ENCODE measurements around the gene TNS3.

DNA sequence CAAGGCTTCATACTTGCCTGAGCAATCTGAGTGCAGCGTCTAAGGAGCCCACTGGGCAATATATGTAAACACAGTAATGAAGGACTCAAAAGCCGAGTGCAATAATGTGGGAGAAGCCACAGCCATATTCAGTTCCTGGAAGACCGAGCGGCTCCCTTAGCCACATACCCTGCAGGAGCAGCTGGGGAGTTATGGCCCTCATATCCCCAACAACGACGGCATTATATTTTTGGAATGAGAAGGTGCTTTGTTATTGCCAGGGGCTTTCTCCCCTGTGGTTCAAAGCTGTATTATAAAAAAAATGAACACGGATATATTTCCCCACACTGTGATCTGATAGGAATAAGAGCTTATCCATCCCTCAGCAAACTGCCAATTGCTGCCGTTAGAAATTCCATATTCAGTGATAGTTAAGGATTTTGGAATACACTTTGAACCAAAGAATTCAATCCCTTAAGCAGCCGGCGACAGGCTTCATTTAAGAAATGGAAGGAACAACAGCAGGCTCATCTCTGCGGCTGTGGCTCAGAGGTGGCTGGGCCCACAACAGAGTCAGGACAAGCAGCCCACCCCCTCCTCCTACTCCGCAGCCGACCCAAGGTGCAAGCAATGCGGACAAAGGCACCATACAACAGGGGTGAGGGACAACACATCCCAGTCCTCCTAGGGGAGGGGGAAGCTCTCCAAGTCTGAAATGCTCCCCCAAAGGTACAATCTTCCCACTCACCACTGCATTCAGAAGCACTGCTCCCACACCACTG lies 77.2 kb downstream of the TNS3 start:
- TF ChIP-seq POLR2A (IDR thresholded peaks at IDR 0.05): no peak
- TF ChIP-seq, protein P1, sequence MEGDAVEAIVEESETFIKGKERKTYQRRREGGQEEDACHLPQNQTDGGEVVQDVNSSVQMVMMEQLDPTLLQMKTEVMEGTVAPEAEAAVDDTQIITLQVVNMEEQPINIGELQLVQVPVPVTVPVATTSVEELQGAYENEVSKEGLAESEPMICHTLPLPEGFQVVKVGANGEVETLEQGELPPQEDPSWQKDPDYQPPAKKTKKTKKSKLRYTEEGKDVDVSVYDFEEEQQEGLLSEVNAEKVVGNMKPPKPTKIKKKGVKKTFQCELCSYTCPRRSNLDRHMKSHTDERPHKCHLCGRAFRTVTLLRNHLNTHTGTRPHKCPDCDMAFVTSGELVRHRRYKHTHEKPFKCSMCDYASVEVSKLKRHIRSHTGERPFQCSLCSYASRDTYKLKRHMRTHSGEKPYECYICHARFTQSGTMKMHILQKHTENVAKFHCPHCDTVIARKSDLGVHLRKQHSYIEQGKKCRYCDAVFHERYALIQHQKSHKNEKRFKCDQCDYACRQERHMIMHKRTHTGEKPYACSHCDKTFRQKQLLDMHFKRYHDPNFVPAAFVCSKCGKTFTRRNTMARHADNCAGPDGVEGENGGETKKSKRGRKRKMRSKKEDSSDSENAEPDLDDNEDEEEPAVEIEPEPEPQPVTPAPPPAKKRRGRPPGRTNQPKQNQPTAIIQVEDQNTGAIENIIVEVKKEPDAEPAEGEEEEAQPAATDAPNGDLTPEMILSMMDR (IDR thresholded peaks at IDR 0.05): no peak

All from uterus (tissue), 2 donors.